HG03095 (cell line): ENCODE measurements around the gene DOK3.
A peak's percentile ranks its signal among the peaks of the same experiment; 100 is the strongest.
"Not testable (repeated sequence)": the region's sequence is repeated elsewhere in the genome, so short reads cannot be mapped to it uniquely, and the experiment has no call there.

ENCODE experiments used
- ATAC-seq: cut with Tn5 transposase; IDR thresholded peaks from one replicate; pipeline ENCODE4 v1.9.1; 2021; ENCODE audit warnings: moderate library complexity; ENCODE audit not compliant: unreplicated experiment

The DOK3 gene

GRCh38 chr5:177498013-177498787, 11.4 kb downstream of the DOK3 start:
- ATAC-seq: no peak

GRCh38 chr5:177497292-177498012, 12.2 kb downstream of the DOK3 start, which contains the start of gene PDLIM7:
Gene PDLIM7, minus strand, starts transcription at chr5:177497604. Its CDS starts 1,092 bp downstream, at chr5:177496512.
- peak; percentile 70 for ATAC-seq

GRCh38 chr5:177496727-177497291, 12.8 kb downstream of the DOK3 start:
- ATAC-seq: no peak

GRCh38 chr5:177496070-177496726, 13.4 kb downstream of the DOK3 start:
- ATAC-seq: no peak

DNA sequence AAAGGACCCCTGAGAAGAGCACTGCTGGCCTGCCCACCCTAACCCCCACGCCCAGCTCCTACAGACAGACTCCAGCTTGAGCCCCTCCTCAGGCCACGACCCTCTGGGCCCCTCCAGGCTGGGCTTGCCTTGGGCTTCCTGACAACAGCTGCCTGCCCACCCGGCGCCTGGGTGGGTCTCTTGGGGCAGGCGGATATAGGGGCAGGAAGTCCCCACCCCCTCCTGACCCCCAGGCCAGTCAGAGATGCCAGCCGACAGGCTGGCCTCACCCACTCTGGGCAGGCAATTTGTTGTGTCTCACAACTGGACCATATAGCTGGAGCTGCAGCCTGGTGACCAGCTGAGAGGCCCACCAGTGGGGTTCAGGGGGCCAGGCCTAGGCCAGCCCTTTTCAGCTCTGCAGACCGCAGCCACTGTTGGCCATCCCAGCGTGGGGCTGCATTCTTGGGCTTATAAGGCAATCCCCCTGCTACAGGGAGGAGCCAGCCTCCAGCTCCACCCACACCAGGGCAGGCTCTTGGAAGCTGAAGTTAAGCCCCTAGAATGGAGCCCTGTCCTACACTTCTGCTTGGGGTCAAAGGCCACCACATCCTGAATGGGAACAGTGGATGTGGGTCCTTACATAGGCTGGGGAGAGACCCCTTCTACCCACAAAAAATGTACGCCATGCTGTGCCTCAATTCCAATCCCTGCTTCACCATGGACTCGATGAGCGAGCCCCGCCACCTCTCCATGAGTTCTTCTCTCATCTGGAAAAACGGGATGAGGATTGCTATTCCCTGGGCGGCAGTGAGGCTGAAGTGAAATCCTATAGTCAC, 14.2 kb downstream of the DOK3 start:
- no peak for ATAC-seq

DNA sequence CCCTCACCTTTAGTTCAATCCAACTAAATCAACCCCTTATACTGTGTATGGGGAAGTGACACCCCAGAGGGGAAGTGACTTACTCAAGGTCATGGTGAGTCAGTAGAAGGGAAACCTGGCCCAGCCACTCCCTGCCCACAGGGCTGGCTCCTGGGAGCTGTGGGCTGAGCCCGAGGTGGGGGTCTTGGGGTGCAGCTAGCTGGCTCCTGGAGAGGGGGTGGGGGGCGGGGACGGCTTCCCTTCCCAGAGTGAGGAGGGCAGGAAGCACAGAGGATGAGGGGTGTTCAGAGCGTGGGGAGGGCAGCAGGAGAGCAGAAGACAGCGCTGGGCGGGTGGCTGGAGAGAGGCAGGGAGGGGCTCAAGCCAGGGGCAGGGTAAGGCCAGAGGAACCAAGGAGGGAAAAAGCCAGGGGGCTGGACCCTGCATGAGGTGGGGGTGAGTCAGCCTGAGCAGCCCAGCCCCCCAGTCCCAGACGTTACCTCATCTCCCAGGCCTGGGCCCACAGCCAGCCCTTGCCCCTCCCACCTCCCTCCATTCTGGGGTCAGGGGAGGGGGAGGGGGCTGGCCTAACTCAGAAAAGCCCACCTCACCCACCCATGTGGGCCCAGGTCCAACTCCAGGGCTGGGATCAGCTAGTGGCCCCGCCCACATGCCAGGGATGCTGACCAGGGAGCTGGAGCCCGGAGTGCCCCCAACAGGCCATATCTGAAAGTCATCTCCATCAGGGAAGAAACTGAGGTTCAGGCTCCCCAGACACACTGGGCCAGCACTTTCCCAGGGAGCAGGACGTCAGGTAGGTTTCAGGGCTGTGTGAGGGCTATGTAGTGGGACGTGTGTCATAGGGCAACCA, 15.1 kb downstream of the DOK3 start:
- no peak for ATAC-seq

GRCh38 chr5:177493795-177494345, 15.8 kb downstream of the DOK3 start:
- no peak for ATAC-seq

GRCh38 chr5:177492841-177493240, 16.8 kb downstream of the DOK3 start:
- ATAC-seq: no peak

GRCh38 chr5:177491983-177492746, 17.5 kb downstream of the DOK3 start:
- ATAC-seq: no peak

DNA sequence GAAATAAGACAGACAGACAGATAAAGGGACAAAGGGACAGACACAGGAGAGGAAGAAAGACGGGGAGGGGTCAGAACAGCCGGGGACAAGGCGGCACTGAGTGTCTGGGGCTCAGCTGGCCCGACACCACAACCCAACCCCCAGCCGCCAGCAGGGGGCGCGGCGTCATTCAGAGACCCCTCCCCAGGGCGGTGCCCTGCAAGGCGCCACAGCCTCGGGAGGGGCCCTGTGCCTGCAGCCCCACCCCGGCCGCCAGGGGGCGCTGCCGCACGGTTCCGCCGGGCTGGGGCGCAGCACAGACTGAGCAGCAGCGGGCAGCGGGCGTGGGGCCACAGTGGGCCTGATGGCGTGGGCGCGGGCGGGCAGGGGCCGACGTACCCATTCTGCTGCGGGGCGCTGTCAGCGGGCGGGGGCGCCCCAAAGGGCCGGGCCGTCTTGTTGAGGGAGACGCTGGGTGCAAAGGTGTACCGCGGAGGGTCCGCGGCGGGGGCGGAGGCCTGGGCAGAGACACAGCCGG, 18.1 kb downstream of the DOK3 start:
- no peak for ATAC-seq

- no peak for ATAC-seq
These were observed 18.6 kb downstream of the DOK3 start for GRCh38 chr5:177490992-177491391.

- ATAC-seq: no peak
These were observed 19.2 kb downstream of the DOK3 start for GRCh38 chr5:177490311-177490991.

- ATAC-seq: no peak
These were observed 20.4 kb downstream of the DOK3 start for GRCh38 chr5:177489119-177489716.

DNA sequence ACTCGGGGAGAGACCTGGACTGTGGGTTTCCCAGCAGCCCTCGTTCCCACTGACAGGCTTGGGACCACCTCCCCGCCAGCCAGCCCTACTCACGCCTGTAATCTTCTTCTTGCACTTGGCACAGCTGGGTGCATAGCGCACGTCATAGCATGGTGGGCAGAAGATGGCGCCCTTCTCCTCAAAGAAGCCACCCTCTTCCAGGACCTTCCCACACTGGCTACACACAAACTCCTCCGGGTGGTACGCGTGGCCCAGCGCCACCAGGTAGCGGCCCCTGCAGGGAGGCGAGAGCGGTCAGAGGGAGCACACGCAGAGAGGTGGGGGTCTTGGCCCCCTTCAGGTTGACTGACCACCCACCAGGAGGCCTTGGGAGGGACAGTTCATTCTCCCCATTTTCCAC, 21.7 kb downstream of the DOK3 start:
- ATAC-seq: no peak

- no peak for ATAC-seq
These were observed 22.5 kb downstream of the DOK3 start for GRCh38 chr5:177487144-177487543.

DNA sequence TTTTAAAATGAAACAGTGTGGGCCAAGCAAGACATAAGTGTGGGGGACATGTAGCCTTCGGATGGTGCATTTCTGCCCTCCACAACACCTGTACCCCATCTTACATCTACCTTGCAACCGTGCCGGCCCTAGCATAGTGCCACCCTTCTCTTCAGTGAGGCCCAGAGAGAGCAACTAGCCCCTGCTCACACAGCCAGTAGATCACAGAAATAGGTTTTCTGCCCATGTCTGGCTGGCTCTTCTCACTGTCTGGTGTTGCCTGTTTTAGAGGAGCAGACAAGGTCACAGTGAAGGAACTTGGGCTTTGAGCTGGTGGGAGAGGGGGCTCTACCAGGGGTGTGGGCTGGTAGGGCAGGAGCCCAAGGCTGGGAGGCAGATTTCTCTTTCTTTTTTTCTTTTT, 23.4 kb downstream of the DOK3 start:
- ATAC-seq: no peak

GRCh38 chr5:177485753-177486152, 23.9 kb downstream of the DOK3 start:
- ATAC-seq: not testable (repeated sequence)
